GM06990 (cell line): ENCODE measurements around the gene ADGRA1.

Source experiments
- DNase-seq: peaks from one replicate; pipeline ENCODE4 v3.0.0-alpha.2; 2011; ENCODE audit not compliant: insufficient read length; ENCODE audit errors: extremely low read depth
- H3K27me3 ChIP-seq: replicated peaks from 2 replicates; pipeline ENCODE4 v1.6.0; 2011; ENCODE audit warnings: low read length; ENCODE audit not compliant: control insufficient read depth, insufficient read depth
- H3K36me3 ChIP-seq: 2 replicates; pipeline ENCODE4 v1.5.1; 2011; ENCODE audit warnings: low read length; ENCODE audit not compliant: control insufficient read depth, insufficient read depth
- H3K4me3 ChIP-seq: replicated peaks from 2 replicates; pipeline ENCODE4 v1.5.1; 2011; ENCODE audit warnings: low read depth, mild to moderate bottlenecking, control low read depth, low read length
- CTCF ChIP-seq: IDR thresholded peaks from 2 replicates; pipeline ENCODE4 v1.5.1; 2011; ENCODE audit warnings: low read length, control low read depth, mild to moderate bottlenecking, inconsistent platforms; ENCODE audit not compliant: insufficient read depth, poor library complexity, severe bottlenecking

The ADGRA1 gene

DNA sequence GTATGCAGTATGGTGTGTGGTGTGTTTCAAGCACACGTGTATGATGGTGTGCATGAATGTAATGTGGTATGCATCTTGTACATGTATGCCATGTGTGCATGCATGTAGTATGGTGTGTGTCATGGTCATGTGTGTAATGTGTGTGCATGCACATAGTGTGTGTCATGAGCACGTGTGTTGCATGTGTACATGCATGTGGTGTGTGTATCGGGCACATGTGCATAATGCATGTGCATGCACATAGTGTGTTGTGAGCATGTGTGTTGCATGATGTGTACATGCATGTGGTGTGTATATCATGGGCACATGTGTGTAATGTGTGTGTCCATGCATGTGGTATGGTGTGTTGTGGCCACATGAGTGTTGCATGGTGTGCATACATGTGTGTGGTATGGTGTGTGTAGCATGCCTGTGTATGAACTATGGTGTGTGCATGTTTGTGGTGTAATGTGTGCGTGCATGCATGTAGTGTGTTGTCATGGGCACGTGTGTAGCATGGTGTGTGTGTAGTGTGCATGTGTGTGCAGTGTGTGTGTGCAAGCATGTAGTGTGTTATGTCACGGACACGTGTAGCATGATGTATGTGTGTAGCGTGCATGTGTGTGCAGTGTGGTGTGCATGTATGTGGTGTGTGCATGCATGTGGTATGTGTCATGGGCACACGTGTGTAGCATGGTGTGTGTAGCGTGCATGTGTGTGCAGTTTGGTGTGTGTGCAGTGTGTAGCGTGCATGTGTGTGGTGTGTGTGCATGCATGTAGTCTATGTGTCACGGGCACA is 89.8 kb downstream of the ADGRA1 start:
- no peaks in the 10 kb centered on the region for H3K27me3 ChIP-seq
- no peaks in the 10 kb centered on the region for H3K36me3 ChIP-seq
- no peak for DNase-seq
- H3K4me3 ChIP-seq = no peak overlapping the region
- no peak for TF ChIP-seq CTCF

DNA sequence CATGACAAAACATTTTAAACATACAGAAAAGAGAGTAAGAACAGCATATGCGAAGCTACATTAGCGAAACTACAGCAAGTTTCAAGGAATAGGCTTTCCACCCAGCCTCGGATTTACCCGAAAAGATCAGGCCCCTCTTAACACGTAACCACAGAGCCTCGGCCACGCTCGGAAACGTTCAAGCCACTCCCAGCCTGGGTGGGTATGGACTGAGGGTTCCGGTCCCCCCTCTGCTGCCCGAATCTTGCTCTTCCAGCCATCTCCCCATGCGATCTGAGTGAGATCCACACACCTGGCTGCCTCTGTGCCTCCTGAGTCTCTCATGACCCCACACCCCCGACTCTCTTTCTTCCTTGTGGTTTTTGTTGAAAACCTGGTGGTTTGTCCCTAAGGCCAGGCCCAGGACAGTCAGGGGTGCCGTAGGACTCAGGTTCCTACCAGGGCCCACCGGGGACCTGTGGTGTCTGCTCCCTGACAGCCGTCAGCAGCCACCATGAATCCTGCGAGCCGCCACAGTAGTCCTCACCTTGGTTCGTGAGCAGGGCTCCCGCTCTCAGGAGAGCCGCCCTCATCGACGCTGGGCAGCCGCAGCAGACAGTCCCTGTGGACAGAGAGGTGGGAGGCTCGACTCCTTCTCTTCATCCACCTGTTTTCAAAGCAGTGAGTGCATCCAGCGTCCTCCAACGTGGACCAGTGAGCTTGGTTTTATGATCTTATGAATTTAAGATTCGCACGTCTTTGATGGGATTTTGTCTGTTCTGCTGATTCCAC is 90.8 kb downstream of the ADGRA1 start:
- no peak for TF ChIP-seq CTCF
- DNase-seq = no peak
- Histone ChIP-seq H3K27me3 (no peaks in the 10 kb centered on the region), H3K4me3 (no peak overlapping the region), H3K36me3 (no peaks in the 10 kb centered on the region)

- no peak for DNase-seq
- no peaks in the 10 kb centered on the region for H3K36me3 ChIP-seq
- H3K4me3 ChIP-seq = no peak overlapping the region
- no peak for TF ChIP-seq CTCF
- H3K27me3 ChIP-seq = no peaks in the 10 kb centered on the region
Measured at GRCh38 chr10:133179128-133179520, 91.4 kb downstream of the ADGRA1 start.

GRCh38 chr10:133179651-133180050 is 91.9 kb downstream of the ADGRA1 start:
- TF ChIP-seq CTCF = no peak
- DNase-seq = no peak
- no peaks in the 10 kb centered on the region for H3K36me3 ChIP-seq
- no peaks in the 10 kb centered on the region for H3K27me3 ChIP-seq
- no peak overlapping the region for H3K4me3 ChIP-seq

- no peak for TF ChIP-seq CTCF
- Histone ChIP-seq H3K36me3 (no peaks in the 10 kb centered on the region), H3K4me3 (no peak overlapping the region), H3K27me3 (no peaks in the 10 kb centered on the region)
- no peak for DNase-seq
Measured at GRCh38 chr10:133180192-133180964, 92.7 kb downstream of the ADGRA1 start.
